GM18868 (cell line): ENCODE results near the gene TTC39B.

Source experiments
- ATAC-seq: cut with Tn5 transposase; IDR thresholded peaks from one replicate; pipeline ENCODE4 v1.9.1; 2021; ENCODE audit warnings: mild to moderate bottlenecking, moderate library complexity; ENCODE audit not compliant: unreplicated experiment

The TTC39B gene

DNA sequence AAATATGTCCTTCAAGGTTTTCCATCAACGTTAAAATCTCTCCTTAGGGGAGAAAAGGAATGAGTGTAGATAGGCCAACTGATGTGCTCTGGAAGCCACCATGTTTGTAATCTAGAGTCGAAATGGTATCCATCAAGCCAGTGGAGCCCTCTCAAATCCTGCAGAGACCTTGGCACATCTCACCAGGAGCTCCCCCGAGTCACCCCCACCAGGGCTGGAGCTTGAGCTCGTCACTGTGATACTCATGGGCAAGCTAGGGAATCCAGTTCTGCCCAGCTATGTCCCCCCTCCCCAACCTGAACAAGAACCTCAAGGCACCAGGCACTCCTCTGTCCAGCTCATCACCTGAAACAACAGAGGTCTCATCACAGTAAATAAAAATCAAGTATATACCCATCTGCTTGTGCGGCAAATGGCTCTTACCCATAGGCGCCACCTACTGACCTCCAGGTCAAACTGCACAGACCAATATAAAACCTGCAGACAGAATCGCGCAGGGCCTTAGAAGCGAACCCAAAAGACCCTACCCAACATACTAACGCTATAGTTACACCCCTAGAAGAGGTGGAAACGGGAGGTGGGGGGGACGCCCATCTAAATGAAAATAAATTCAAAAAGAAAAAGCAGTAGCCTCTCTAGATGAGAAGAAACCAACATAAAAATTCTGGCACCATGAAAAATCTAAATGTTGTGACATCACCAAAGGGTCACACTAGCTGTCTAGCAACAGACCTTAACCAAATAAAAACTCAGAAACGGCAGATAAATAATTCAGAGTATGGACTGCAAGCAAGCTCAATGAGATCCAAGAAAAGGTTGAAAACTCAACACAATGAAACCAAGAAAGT lies 75.0 kb downstream of the TTC39B start:
- ATAC-seq = peak; percentile 55

GRCh38 chr9:15229409-15229808 lies 77.6 kb downstream of the TTC39B start:
- ATAC-seq = no peak

- ATAC-seq = no peak
Measured at GRCh38 chr9:15227491-15227890, 79.5 kb downstream of the TTC39B start.

DNA sequence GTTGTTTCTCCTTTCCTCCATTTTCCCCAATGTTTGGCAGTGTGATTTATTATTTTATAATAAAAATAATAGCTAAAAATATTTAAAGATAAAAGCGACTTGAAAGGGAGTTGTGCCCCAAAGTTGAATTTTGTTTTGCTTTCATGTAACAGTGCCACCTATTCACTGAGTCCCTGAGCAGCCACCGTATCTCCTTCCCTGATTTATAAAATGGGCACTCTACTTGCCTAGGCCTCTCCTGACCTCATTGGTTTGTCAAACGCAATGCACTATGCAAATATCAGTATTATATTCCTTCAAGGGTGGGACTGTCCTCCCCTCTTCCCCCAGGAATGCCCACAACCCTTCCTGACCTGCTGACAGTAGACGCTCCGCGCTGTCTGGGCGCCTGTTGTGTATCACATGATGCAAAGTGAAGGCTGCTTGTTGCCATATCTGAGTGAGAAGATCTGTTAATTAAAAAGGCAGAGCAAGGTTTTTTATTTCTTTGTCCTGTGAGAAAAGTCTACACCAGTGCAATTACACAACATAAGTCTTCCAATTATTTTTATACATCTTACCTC lies 81.4 kb downstream of the TTC39B start:
- ATAC-seq = no peak

DNA sequence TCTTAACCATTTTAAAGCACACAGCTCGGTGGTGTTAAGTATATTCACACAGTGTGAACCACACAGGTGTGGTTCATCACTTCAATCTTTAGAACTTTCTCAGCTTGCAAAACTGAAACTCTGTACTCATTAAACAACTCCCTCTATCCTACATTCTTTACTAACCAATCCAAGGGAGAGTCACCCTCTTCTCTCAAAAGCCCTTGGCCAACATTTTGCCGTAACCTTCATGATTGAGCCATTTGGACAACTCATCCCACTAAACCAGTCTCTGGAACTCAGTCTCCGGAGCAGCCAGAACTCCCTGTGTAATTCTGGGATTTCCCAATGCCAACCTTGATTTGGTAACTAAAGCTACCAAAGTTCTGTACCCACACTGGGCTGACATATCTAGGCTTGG lies 84.7 kb downstream of the TTC39B start:
- no peak for ATAC-seq

- ATAC-seq = no peak
Measured at GRCh38 chr9:15221746-15222145, 85.3 kb downstream of the TTC39B start.

- ATAC-seq = no peak
Measured at GRCh38 chr9:15220658-15221318, 86.2 kb downstream of the TTC39B start.

- no peak for ATAC-seq
Measured at GRCh38 chr9:15219546-15219945, 87.5 kb downstream of the TTC39B start.

DNA sequence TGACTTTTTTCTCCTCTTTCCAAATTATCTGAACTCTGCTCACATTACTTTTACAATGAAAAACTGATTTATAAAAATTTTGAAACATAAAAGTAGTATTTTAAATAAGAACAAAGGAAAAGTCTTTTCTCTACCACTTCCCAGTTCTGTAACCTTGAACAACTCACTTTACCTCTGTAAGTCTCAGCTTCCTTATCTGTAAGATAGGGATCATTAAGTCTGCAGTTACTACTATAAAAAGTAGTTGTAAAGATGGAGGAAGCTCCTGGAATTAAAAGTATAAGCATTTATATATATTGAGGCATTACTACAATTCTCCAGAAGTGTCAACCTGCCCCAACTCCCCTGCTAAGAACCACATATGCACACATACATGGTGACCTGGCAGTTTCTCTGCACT lies 88.0 kb downstream of the TTC39B start:
- ATAC-seq = no peak

- ATAC-seq = no peak
Measured at GRCh38 chr9:15213249-15213648, 93.8 kb downstream of the TTC39B start.

DNA sequence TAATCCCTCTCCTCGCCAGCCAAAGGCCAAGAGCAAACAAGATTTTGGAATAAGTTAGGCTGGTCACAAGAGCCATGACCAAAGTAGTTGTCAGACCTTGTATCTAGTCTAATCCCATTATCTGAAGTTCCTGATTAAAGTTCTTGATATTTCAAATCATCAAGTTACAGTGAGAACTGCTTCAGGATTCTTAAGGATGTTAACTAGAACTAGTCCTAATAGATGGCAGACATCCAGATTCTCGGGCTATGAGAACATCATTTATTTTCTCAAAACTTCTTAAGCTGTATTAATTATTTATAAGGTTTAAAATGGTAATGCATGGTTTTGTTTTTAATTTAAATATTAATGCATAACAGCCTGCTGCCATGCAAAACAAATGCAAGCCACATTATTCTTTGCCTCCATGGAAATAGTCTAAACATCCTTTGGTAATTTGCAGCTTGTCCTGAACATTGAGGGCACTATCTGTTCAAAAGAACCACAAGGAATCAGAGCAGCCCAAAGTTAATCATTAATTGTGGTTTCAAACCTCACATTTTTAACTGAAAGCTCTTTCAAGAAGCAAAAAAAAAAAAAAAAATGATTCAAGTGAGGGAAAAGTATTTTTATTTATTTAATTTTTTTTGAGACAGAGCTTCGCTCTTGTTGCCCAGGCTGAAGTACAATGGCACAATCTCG lies 95.1 kb downstream of the TTC39B start:
- ATAC-seq = peak; percentile 22

GRCh38 chr9:15211160-15211814 lies 95.7 kb downstream of the TTC39B start:
- ATAC-seq = peak; percentile 79

- ATAC-seq = no peak
Measured at GRCh38 chr9:15206903-15207696, 99.9 kb downstream of the TTC39B start.

DNA sequence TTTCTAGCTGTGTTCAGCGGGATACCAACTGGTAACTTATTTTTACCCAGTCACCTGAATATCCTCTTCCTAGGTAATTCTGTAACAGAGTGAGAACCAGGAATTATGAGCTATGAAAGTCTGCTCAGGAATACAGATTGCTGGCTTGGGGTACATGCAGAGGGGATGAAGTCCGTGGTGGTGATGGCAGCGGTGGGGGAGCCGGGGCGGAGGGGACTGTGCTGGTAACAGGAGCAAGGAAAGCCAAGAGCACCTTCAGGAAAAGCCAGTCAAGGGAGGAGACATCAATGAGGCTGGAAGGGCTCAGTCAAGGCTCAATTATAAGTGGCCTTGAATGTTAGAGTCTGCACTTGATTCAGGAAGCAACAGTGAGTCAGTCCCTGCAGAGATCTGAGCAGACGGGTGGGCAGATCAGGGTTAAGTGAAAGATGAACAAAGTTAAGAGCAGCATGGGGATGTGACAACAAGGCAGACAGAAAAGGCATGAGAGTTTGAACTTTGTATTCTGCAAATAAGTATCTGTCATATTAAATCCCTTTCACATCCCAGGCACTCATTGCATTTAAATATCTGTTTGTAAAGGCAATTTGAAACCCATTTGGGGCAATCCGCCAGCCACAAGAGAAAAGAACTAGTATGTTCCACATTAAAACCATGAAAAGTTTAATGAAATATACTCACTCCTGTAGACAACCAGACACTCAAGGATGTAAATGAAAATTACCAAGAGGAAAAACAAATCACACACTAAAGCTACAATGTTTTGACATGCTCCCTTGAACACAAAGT lies 101.2 kb downstream of the TTC39B start:
- ATAC-seq = no peak

- no peak for ATAC-seq
Measured at GRCh38 chr9:15203581-15203980, 103.4 kb downstream of the TTC39B start.

GRCh38 chr9:15200111-15200510 lies 106.9 kb downstream of the TTC39B start:
- ATAC-seq = no peak

DNA sequence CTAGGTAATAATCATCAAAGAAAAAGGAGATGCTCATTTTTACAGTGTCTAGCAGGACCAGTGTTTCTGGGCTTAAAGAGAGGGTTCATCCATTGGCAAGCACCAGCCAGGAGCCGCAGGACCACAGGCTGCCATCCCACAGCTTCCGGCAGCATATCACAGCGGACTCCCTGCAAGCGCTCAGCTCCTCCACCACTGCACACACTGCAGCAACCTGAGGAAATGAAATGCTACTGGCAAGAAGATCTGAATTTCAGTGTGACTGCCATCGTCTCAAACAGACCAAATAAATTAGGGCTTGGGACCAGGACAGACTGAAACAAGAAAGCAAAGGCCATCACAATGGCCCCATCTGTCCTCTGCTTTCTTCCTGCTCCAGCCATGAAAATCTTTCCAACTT lies 114.2 kb downstream of the TTC39B start:
- no peak for ATAC-seq

- peak; percentile 59 for ATAC-seq
Measured at GRCh38 chr9:15191378-15191777, 115.6 kb downstream of the TTC39B start.

GRCh38 chr9:15189481-15189880 lies 117.5 kb downstream of the TTC39B start:
- ATAC-seq = no peak
